ENCODE data around the gene PLXDC2.

- no peak for TF ChIP-seq CTCF (tag by site-specific recombination; IDR thresholded peaks at IDR 0.05)
- no peak for TF ChIP-seq ZBTB10 (tag by site-specific recombination; IDR thresholded peaks at IDR 0.05)
- TF ChIP-seq ZNF704 (tag by site-specific recombination; IDR thresholded peaks at IDR 0.05) = no peak
- no peak for TF ChIP-seq ZBTB6 (tag by site-specific recombination; IDR thresholded peaks at IDR 0.05)
- TF ChIP-seq MYNN (tag by site-specific recombination; IDR thresholded peaks at IDR 0.05; ENCODE audit: borderline replicate concordance) = no peak
- no peak for TF ChIP-seq ZFP41 (tag by site-specific recombination; IDR thresholded peaks at IDR 0.05; ENCODE audit: borderline replicate concordance)
- TF ChIP-seq ZNF768 (tag by site-specific recombination; IDR thresholded peaks at IDR 0.05) = no peak
- TF ChIP-seq ZNF214 (tag by site-specific recombination; IDR thresholded peaks at IDR 0.05; ENCODE audit: borderline replicate concordance) = no peak
Measured at GRCh38 chr10:19958787-19959186, 142.6 kb downstream of the PLXDC2 start.
